Endothelial cell of umbilical vein (primary cell): ENCODE results near the gene USH2A.

Source experiments
- CTCF ChIP-seq, 2 donors: IDR thresholded peaks; 1 replicate in 1 of 2; 2 replicates in 1 of 2; pipeline ENCODE4 v1.5.1; 2011; ENCODE audit warnings: low read length in 2 of 2, mild to moderate bottlenecking in 2 of 2, moderate library complexity in 2 of 2, control low read depth in 1 of 2, inconsistent platforms in 1 of 2, low read depth in 1 of 2; ENCODE audit not compliant: insufficient read depth in 1 of 2; ENCODE audit errors: extremely low read depth in 1 of 2
- EZH2 ChIP-seq: IDR thresholded peaks from 2 replicates; pipeline ENCODE4 v1.6.1; 2012; ENCODE audit warnings: borderline replicate concordance, low read depth, mild to moderate bottlenecking, moderate library complexity, low read length, inconsistent platforms; ENCODE audit not compliant: severe bottlenecking
- FOS ChIP-seq: IDR thresholded peaks from 2 replicates; pipeline ENCODE4 v1.6.1; 2011; ENCODE audit warnings: mild to moderate bottlenecking, low read length, moderate library complexity, borderline replicate concordance; ENCODE audit not compliant: insufficient read depth
- GATA2 ChIP-seq: IDR thresholded peaks from 2 replicates; pipeline ENCODE4 v1.7.0; 2011; ENCODE audit warnings: low read depth, mild to moderate bottlenecking, moderate library complexity, mixed read lengths, low read length; ENCODE audit not compliant: insufficient read length, insufficient read depth
- JUN ChIP-seq: IDR thresholded peaks from 2 replicates; pipeline ENCODE4 v1.6.1; 2011; ENCODE audit warnings: borderline replicate concordance, low read depth; ENCODE audit not compliant: insufficient read length, insufficient read depth
- MAX ChIP-seq: IDR thresholded peaks from 2 replicates; pipeline ENCODE4 v1.6.1; 2011; ENCODE audit not compliant: insufficient read depth, insufficient read length
- MYC ChIP-seq: IDR thresholded peaks from one replicate; pipeline ENCODE4 v1.6.1; 2011; ENCODE audit warnings: mild to moderate bottlenecking, low read depth, low read length
- POLR2A ChIP-seq: IDR thresholded peaks from 2 replicates; pipeline ENCODE4 v1.6.1; 2012; ENCODE audit warnings: low read depth, mild to moderate bottlenecking, control low read depth, low read length
- POLR2AphosphoS5 ChIP-seq: IDR thresholded peaks from 2 replicates; pipeline ENCODE4 v1.6.1; 2012; ENCODE audit warnings: low read depth, mild to moderate bottlenecking, control low read depth, low read length, moderate library complexity; ENCODE audit not compliant: insufficient read depth

GRCh38 chr1:215617979-215618378 lies 805.3 kb downstream of the USH2A start:
- TF ChIP-seq EZH2: no peak
- no peak for TF ChIP-seq CTCF (IDR thresholded peaks at IDR 0.05; ENCODE audit: extremely low read depth in 1 of 2, insufficient read depth in 1 of 2, low read depth in 1 of 2, low read length in 2 of 2)
- TF ChIP-seq POLR2A: no peak
- no peak for TF ChIP-seq GATA2
- TF ChIP-seq POLR2AphosphoS5: no peak
- TF ChIP-seq MAX: no peak
- no peak for TF ChIP-seq FOS
- no peak for TF ChIP-seq MYC
- no peak for TF ChIP-seq JUN
